NT2/D1 (cell line): ENCODE measurements around the gene UTF1.

ENCODE experiments used
- DNase-seq: peaks from one replicate; pipeline ENCODE4 v3.0.0-alpha.2; 2011; ENCODE audit warnings: low read depth, low spot score
- H3K27me3 ChIP-seq: 2 replicates; pipeline ENCODE4 v1.6.0; 2011; ENCODE audit warnings: mild to moderate bottlenecking; ENCODE audit not compliant: insufficient read length, insufficient read depth
- H3K36me3 ChIP-seq: 2 replicates; pipeline ENCODE4 v1.6.1; 2011; ENCODE audit warnings: mild to moderate bottlenecking, low read length, mixed read lengths; ENCODE audit not compliant: insufficient read depth, insufficient read length
- H3K4me1 ChIP-seq: 2 replicates; pipeline ENCODE4 v1.5.1; 2011; ENCODE audit not compliant: insufficient read depth, insufficient read length
- H3K4me3 ChIP-seq: 2 replicates; pipeline ENCODE4 v1.5.1; 2011; ENCODE audit warnings: low read depth; ENCODE audit not compliant: insufficient read length
- H3K9ac ChIP-seq: 2 replicates; pipeline ENCODE4 v1.6.0; 2011; ENCODE audit warnings: low read depth; ENCODE audit not compliant: insufficient read length
- H3K9me3 ChIP-seq: 2 replicates; pipeline ENCODE4 v1.5.1; 2011; ENCODE audit warnings: mild to moderate bottlenecking, low read length; ENCODE audit not compliant: insufficient read depth
- SUZ12 ChIP-seq: IDR thresholded peaks from 2 replicates; pipeline ENCODE4 v1.6.1; 2011; ENCODE audit not compliant: insufficient read length, insufficient read depth; ENCODE audit errors: extremely low read depth
- YY1 ChIP-seq: IDR thresholded peaks from 2 replicates; pipeline ENCODE4 v1.6.1; 2011; ENCODE audit not compliant: insufficient read length, insufficient read depth
- ZNF274 ChIP-seq: IDR thresholded peaks from 2 replicates; pipeline ENCODE4 v1.6.1; 2011; ENCODE audit warnings: mild to moderate bottlenecking, low read depth, low read length

The UTF1 gene

GRCh38 chr10:133266056-133266795 lies 36.2 kb downstream of the UTF1 start:
- peaks cover 6% of the 10 kb centered on the region for H3K4me1 ChIP-seq
- no peak overlapping the region for H3K9ac ChIP-seq
- no peak for DNase-seq
- no peaks in the 10 kb centered on the region for H3K9me3 ChIP-seq
- TF ChIP-seq ZNF274, result no peak
- no peak for TF ChIP-seq SUZ12
- TF ChIP-seq YY1, result no peak
- H3K4me3 ChIP-seq, result no peak overlapping the region
- peaks cover 3% of the 10 kb centered on the region for H3K36me3 ChIP-seq
- H3K27me3 ChIP-seq, result peaks cover 18% of the 10 kb centered on the region

GRCh38 chr10:133267293-133267692 lies 37.3 kb downstream of the UTF1 start:
- Histone ChIP-seq H3K9me3 (no peaks in the 10 kb centered on the region), H3K36me3 (peaks cover 3% of the 10 kb centered on the region), H3K9ac (no peak overlapping the region), H3K4me3 (no peak overlapping the region), H3K4me1 (peaks cover 4% of the 10 kb centered on the region), H3K27me3 (peaks cover 13% of the 10 kb centered on the region)
- DNase-seq, result no peak
- TF ChIP-seq ZNF274 (no peak), YY1 (no peak), SUZ12 (no peak)

DNA sequence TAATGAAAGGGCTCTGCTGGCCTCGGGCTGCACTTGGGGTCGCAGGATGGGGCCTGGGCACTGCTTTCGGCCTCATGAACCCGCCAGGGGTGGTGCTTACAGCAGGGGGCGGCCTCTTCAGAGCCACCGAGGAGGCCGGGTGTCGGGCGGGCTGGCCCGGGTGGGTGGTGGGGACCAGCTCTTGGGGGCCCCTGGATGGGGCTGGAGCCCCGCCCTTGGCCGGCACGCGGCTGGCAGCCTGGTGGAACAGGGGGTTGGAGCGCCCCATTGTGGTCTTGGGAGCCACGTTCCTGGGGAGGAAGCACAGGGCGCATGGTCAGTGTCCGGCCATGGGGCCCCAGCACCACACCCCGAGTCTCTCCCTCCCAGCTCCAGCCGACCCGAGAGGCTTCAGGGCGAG lies 37.8 kb downstream of the UTF1 start:
- H3K36me3 ChIP-seq, result peaks cover 3% of the 10 kb centered on the region
- DNase-seq, result no peak
- TF ChIP-seq SUZ12 (no peak), YY1 (no peak)
- H3K4me1 ChIP-seq, result peaks cover 4% of the 10 kb centered on the region
- H3K27me3 ChIP-seq, result peaks cover 8% of the 10 kb centered on the region
- no peak overlapping the region for H3K4me3 ChIP-seq
- no peaks in the 10 kb centered on the region for H3K9me3 ChIP-seq
- no peak overlapping the region for H3K9ac ChIP-seq

DNA sequence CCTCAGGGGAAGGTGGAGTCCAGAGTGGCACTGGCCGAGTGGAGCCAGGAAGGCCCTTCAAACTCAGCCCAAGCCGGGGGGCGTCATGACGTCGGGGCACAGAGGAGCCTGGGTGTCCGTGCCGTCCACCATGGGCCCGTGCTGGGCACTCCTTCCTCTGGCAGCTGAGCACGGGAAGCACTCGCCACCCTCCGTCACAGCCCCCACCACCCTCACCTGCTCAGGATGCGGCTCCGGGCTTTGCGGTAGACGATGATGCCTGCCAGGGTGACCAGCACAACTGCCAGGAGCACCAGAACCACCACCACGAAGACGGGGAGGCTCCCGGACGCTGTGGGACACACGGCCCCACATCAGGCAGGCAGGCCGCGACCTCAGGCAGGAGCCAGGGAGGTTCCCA lies 38.5 kb downstream of the UTF1 start:
- Histone ChIP-seq H3K4me3 (no peak overlapping the region), H3K36me3 (peaks cover 3% of the 10 kb centered on the region), H3K27me3 (peaks cover 2% of the 10 kb centered on the region), H3K4me1 (peaks cover 4% of the 10 kb centered on the region), H3K9ac (no peak overlapping the region), H3K9me3 (no peaks in the 10 kb centered on the region)
- TF ChIP-seq SUZ12 (no peak), ZNF274 (no peak), YY1 (no peak)
- DNase-seq, result no peak

DNA sequence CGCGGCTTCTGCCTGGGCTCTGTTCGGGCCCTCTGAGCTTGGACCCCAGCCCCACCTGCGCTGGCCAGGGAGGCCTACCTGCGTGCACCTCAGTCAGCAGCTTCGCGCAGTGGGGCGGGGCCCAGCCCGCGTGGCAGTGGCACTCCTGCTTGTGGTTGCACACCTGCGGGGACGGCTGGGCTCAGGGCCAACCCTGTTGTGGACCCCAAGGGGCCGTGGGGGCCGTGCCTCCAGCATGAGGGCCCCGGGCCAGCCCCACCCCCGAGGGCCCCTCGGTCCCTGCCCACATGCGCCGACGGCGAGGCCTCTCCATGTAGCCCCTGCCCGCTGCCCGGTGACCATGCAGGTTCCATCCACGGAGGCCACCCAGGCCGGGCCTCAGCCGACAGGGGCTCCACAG lies 39.4 kb downstream of the UTF1 start:
- Histone ChIP-seq H3K36me3 (peaks cover 3% of the 10 kb centered on the region), H3K4me1 (peaks cover 2% of the 10 kb centered on the region), H3K9me3 (no peaks in the 10 kb centered on the region), H3K27me3 (no peaks in the 10 kb centered on the region), H3K4me3 (no peak overlapping the region), H3K9ac (no peak overlapping the region)
- no peak for DNase-seq
- TF ChIP-seq YY1, result no peak
- no peak for TF ChIP-seq ZNF274
- no peak for TF ChIP-seq SUZ12

DNA sequence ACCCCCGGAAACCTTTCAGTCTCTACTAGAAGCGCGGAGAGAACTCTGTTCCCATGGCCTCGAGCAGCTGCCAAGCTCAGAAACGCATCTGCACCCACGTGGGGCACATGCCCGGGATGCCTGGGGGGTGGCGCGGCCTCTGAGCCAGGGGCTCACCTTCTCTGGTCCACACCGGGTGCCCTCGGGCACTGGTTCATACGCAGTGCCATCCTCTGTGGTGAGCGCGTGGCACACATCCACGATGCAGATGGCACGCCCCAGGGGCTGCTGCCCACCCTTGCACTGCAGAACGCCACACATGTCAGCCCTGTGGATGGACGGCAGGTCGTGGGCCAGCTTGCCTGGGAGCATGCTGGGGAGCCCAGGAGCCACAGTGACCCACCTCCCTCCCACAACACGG lies 40.2 kb downstream of the UTF1 start:
- no peaks in the 10 kb centered on the region for H3K9me3 ChIP-seq
- TF ChIP-seq SUZ12 (no peak), ZNF274 (no peak), YY1 (no peak)
- H3K27me3 ChIP-seq, result no peaks in the 10 kb centered on the region
- H3K4me3 ChIP-seq, result no peak overlapping the region
- H3K4me1 ChIP-seq, result peaks cover 4% of the 10 kb centered on the region
- peaks cover 3% of the 10 kb centered on the region for H3K36me3 ChIP-seq
- no peak for DNase-seq
- no peak overlapping the region for H3K9ac ChIP-seq

DNA sequence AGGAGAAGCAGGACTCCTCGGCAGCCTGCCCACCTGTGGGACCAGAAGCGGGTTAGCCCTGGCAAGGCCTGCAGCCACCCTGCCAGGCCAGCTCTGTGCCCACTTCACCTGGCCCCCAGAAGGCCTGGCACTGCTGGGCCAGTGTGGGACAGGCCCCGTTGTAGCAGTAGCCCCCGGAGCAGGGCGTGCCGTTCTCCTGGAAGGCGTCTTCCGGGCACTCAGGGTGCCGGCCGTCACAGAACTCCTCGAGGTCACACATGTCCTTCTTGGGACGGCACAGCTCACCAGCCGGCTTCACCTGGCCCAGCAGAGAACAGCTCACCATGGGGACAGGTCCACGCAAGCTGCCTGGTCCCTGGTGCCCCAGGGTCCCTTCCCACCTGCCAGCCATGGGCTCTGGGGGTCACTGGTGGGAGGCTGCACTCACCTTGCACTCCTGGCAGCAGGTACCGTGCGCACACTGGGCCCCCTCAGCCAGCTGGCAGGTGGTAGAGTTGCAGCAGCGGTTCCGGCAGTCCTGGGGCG lies 40.8 kb downstream of the UTF1 start:
- TF ChIP-seq ZNF274 (no peak), SUZ12 (no peak), YY1 (no peak)
- no peak overlapping the region for H3K9ac ChIP-seq
- H3K27me3 ChIP-seq, result no peaks in the 10 kb centered on the region
- no peaks in the 10 kb centered on the region for H3K9me3 ChIP-seq
- peaks cover 9% of the 10 kb centered on the region for H3K4me1 ChIP-seq
- peaks cover 3% of the 10 kb centered on the region for H3K36me3 ChIP-seq
- H3K4me3 ChIP-seq, result no peak overlapping the region
- DNase-seq, result no peak
